CD14-positive monocyte (primary cell): ENCODE measurements around the gene CRIP2. TPM values are rescaled to one million over a fixed set of nuclear protein-coding genes. Genes with fewer than 3 reads are reported as not detected.
A peak's percentile ranks its signal among the peaks of the same experiment; 100 is the strongest.

Experiments used
- DNase-seq, 3 donors: peaks; one replicate each; pipeline ENCODE4 v3.0.0-alpha.2; 2011 to 2022
- H2AFZ ChIP-seq: 2 replicates; pipeline ENCODE4 v1.6.0; 2012; ENCODE audit warnings: mild to moderate bottlenecking, low read depth, low read length, inconsistent platforms; ENCODE audit not compliant: insufficient read depth, poor library complexity, severe bottlenecking
- H3K27ac ChIP-seq, 2 donors: 1 replicate in 1 of 2; 2 replicates in 1 of 2; pipeline ENCODE4 v1.5.1; 2012 to 2013; ENCODE audit warnings: low read length in 2 of 2, control low read depth in 1 of 2, inconsistent platforms in 1 of 2, low read depth in 1 of 2, mild to moderate bottlenecking in 1 of 2
- H3K27me3 ChIP-seq, 2 donors: one replicate each; pipeline versions ENCODE4 v1.6.0 to v1.6.1; 2011 to 2013; ENCODE audit warnings: low read length in 2 of 2; ENCODE audit not compliant: control insufficient read depth in 2 of 2, insufficient read depth in 2 of 2
- H3K36me3 ChIP-seq, 2 donors: replicated peaks in 1 of 2; 1 replicate in 1 of 2; 2 replicates in 1 of 2; pipeline versions ENCODE4 v1.5.1 to v1.6.1; 2012 to 2013; ENCODE audit warnings: low read length in 2 of 2, control low read depth in 1 of 2, inconsistent platforms in 1 of 2, mild to moderate bottlenecking in 1 of 2; ENCODE audit not compliant: insufficient read depth in 2 of 2, control insufficient read depth in 1 of 2
- H3K4me1 ChIP-seq, 2 donors: 1 replicate in 1 of 2; 2 replicates in 1 of 2; pipeline versions ENCODE4 v1.5.1 to v1.6.1; 2012 to 2013; ENCODE audit warnings: low read length in 2 of 2, control low read depth in 1 of 2, inconsistent platforms in 1 of 2, mild to moderate bottlenecking in 1 of 2, moderate library complexity in 1 of 2; ENCODE audit not compliant: insufficient read depth in 2 of 2, control insufficient read depth in 1 of 2
- H3K4me2 ChIP-seq: replicated peaks from 2 replicates; pipeline ENCODE3; 2012; ENCODE audit warnings: low read length, moderate library complexity, mild to moderate bottlenecking; ENCODE audit not compliant: poor library complexity, severe bottlenecking; ENCODE audit errors: extremely low read depth
- H3K4me3 ChIP-seq, 3 experiments: fragments of 200-600 bp in 1 of 3; sonication (generic) in 1 of 3; replicated peaks in 1 of 3; 1 replicate in 2 of 3; 2 replicates in 1 of 3; pipeline ENCODE4 v1.5.1; 2011 to 2013; ENCODE audit warnings: low read length in 3 of 3, mild to moderate bottlenecking in 3 of 3, control low read depth in 2 of 3, low read depth in 2 of 3, inconsistent platforms in 1 of 3, moderate library complexity in 1 of 3
- H3K79me2 ChIP-seq: 2 replicates; pipeline ENCODE4 v1.6.0; 2012; ENCODE audit warnings: mild to moderate bottlenecking, control low read depth, inconsistent platforms, low read length, moderate library complexity; ENCODE audit not compliant: insufficient read depth
- H3K9ac ChIP-seq: 2 replicates; pipeline ENCODE4 v1.6.0; 2017; ENCODE audit warnings: low read length, mild to moderate bottlenecking; ENCODE audit not compliant: insufficient read depth, poor library complexity, severe bottlenecking
- H3K9me3 ChIP-seq, 2 donors: replicated peaks in 1 of 2; 1 replicate in 1 of 2; 2 replicates in 1 of 2; pipeline versions ENCODE4 v1.5.1 to v1.6.1; 2012 to 2013; ENCODE audit warnings: low read length in 2 of 2, control low read depth in 1 of 2; ENCODE audit not compliant: control insufficient read depth in 1 of 2, insufficient read depth in 1 of 2
- H4K20me1 ChIP-seq: 2 replicates; pipeline ENCODE4 v1.6.0; 2012; ENCODE audit warnings: mild to moderate bottlenecking, low read length, control low read depth, moderate library complexity; ENCODE audit not compliant: insufficient read depth
- H3K27ac Mint-ChIP-seq, 7 donors: one replicate each; pipeline ENCODE4 v1.8.0; 2020; ENCODE audit warnings: mild to moderate bottlenecking in 7 of 7, mixed read lengths in 7 of 7, moderate library complexity in 6 of 7, inconsistent platforms in 2 of 7
- H3K27me3 Mint-ChIP-seq, 3 donors: one replicate each; pipeline ENCODE4 v1.8.0; 2021 to 2022; ENCODE audit warnings: low read depth in 3 of 3, mild to moderate bottlenecking in 3 of 3, mixed read lengths in 3 of 3, moderate library complexity in 3 of 3, inconsistent platforms in 1 of 3
- H3K36me3 Mint-ChIP-seq, 2 donors: one replicate each; pipeline ENCODE4 v1.8.0; 2020; ENCODE audit warnings: mixed read lengths in 2 of 2, inconsistent platforms in 1 of 2, mild to moderate bottlenecking in 1 of 2
- H3K4me1 Mint-ChIP-seq: one replicate; pipeline ENCODE4 v1.8.0; 2020; ENCODE audit warnings: mild to moderate bottlenecking, mixed read lengths
- H3K4me3 Mint-ChIP-seq, 2 donors: one replicate each; pipeline ENCODE4 v1.8.0; 2020; ENCODE audit warnings: mild to moderate bottlenecking in 2 of 2, mixed read lengths in 2 of 2, moderate library complexity in 1 of 2
- H3K9me3 Mint-ChIP-seq, 7 donors: one replicate each; pipeline ENCODE4 v1.8.0; 2020 to 2022; ENCODE audit warnings: mixed read lengths in 7 of 7, mild to moderate bottlenecking in 6 of 7, moderate library complexity in 6 of 7, inconsistent platforms in 2 of 7
- whole genome bisulfite sequencing: methylation state at CpG from one replicate; pipeline ENCODE4 v1.1.5; 2013; ENCODE audit warnings: missing lambda C conversion rate; ENCODE audit not compliant: insufficient coverage; 5-methylcytosine and 5-hydroxymethylcytosine counted together
- intact Hi-C, 2 donors: fragments of 100-400 bp; cut with micrococcal nuclease; formaldehyde crosslinking; loops; one replicate each; pipeline versions ENCODE4 v1.15.0 to v1.15.1; 2023
- polyA plus RNA-seq, 3 donors: library from polyadenylated mRNA; depleted of rRNA in 1 of 3; unstranded in 2 of 3; stranded (reverse) in 1 of 3; fragments of 300-500 nt in 2 of 3; fragments of >200 nt in 1 of 3; fragmentation: Illumina TruSeq in 2 of 3; gene quantifications; 1 replicate in 2 of 3; 2 replicates in 1 of 3; pipeline ENCODE4 v1.2.3, GENCODE V29; 2012 to 2021
- TF ChIP-seq, protein P1 (sequence below): fragments of 200-600 bp; IDR thresholded peaks from one replicate; pipeline ENCODE4 v1.8.0; 2022; ENCODE audit warnings: antibody characterized with exemption, mild to moderate bottlenecking

Gene CRIP2
- polyA plus RNA-seq, 3 donors, result 2.1 to 4.0 (median 3.3) TPM

- TF ChIP-seq, protein P1, sequence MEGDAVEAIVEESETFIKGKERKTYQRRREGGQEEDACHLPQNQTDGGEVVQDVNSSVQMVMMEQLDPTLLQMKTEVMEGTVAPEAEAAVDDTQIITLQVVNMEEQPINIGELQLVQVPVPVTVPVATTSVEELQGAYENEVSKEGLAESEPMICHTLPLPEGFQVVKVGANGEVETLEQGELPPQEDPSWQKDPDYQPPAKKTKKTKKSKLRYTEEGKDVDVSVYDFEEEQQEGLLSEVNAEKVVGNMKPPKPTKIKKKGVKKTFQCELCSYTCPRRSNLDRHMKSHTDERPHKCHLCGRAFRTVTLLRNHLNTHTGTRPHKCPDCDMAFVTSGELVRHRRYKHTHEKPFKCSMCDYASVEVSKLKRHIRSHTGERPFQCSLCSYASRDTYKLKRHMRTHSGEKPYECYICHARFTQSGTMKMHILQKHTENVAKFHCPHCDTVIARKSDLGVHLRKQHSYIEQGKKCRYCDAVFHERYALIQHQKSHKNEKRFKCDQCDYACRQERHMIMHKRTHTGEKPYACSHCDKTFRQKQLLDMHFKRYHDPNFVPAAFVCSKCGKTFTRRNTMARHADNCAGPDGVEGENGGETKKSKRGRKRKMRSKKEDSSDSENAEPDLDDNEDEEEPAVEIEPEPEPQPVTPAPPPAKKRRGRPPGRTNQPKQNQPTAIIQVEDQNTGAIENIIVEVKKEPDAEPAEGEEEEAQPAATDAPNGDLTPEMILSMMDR, result no peak
- Mint-ChIP-seq H3K4me3 (no peak overlapping the region), H3K9me3 (no peaks in the 10 kb centered on the region), H3K27ac (no peak overlapping the region), H3K36me3 (peaks cover 2 to 17% of the 10 kb centered on the region in 2 donors), H3K4me1 (no peaks in the 10 kb centered on the region), H3K27me3 (peaks cover 6 to 9% (median 9%) of the 10 kb centered on the region in 3 donors)
- no peak overlapping the region for H2AFZ ChIP-seq
- H3K27ac ChIP-seq, result no peak overlapping the region
- no peaks in the 10 kb centered on the region for H3K79me2 ChIP-seq
- H3K36me3 ChIP-seq, result peaks cover 3 to 14% of the 10 kb centered on the region in 2 donors
- no peaks in the 10 kb centered on the region for H3K4me1 ChIP-seq
- 59% methylated on average over 10 of the region's 10 CpGs for WGBS
- no peaks in the 10 kb centered on the region for H3K27me3 ChIP-seq
- H3K9ac ChIP-seq, result no peak overlapping the region
- H3K9me3 ChIP-seq, result no peaks in the 10 kb centered on the region
- H3K4me2 ChIP-seq, result no peak overlapping the region
- H4K20me1 ChIP-seq, result no peaks in the 10 kb centered on the region
- intact Hi-C loops, result no loop called here
- no peak overlapping the region for H3K4me3 ChIP-seq
- DNase-seq, result no peak
Measured at GRCh38 chr14:105500726-105501101, 26.1 kb downstream of the CRIP2 start.

DNA sequence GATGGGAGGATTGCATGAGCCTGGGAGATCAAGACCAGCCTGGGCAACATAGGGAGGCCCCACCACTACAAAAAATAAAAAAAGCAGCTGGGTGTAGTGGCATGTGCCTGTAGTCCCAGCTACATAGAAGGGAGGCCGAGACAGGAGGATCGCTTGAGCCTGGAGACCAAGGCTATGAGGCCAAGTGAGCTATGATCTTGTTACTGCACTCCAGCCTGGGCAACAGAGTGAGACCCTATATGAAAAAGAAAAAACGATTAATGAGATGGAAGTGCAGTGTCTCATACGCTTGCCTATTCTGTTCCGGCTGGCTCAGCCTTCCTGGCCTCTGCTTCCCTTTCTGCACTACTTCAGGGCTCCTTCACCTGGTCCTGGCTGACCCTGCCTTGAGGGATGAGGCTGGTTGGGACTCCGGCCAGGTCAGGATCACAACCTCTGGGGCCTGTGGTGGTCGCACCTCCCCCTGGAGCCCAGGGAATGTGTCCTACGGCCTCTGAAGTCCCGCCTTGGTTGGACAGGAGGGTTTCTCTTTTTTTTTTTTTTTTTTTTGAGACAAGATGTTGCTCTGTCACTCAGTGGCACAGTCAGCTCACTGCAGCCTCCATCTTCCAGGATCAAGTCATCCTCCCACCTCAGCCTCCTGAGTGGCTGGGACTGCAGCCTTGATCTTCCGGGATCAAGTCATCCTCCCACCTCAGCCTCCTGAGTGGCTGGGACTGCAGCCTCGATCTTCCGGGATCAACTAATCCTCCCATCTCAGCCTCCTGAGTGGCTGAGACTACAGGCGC lies 27.1 kb downstream of the CRIP2 start:
- Mint-ChIP-seq H3K4me3 (no peak overlapping the region), H3K27me3 (peaks cover 8 to 15% (median 14%) of the 10 kb centered on the region in 3 donors), H3K27ac (peak overlapping the region in 1 of 7 donors; percentile 43), H3K36me3 (peaks cover 2 to 17% of the 10 kb centered on the region in 2 donors), H3K9me3 (no peaks in the 10 kb centered on the region), H3K4me1 (no peaks in the 10 kb centered on the region)
- no peaks in the 10 kb centered on the region for H3K79me2 ChIP-seq
- H3K36me3 ChIP-seq, result peaks cover 3 to 14% of the 10 kb centered on the region in 2 donors
- TF ChIP-seq, protein P1, result no peak
- WGBS, result over 99% methylated on average over 8 of the region's 13 CpGs
- no peaks in the 10 kb centered on the region for H3K27me3 ChIP-seq
- intact Hi-C loops, result no loop called here
- H3K9me3 ChIP-seq, result no peaks in the 10 kb centered on the region
- no peak overlapping the region for H2AFZ ChIP-seq
- no peak overlapping the region for H3K4me2 ChIP-seq
- no peaks in the 10 kb centered on the region for H4K20me1 ChIP-seq
- no peak overlapping the region for H3K27ac ChIP-seq
- no peak overlapping the region for H3K4me3 ChIP-seq
- no peak for DNase-seq
- no peak overlapping the region for H3K9ac ChIP-seq
- no peaks in the 10 kb centered on the region for H3K4me1 ChIP-seq
